Prostate gland (tissue), 2 donors: ENCODE results near the gene WDR4.

ENCODE experiments used
- CTCF ChIP-seq, 4 experiments: fragments of 200-600 bp in 2 of 4; fragments of 450-650 bp in 2 of 4; sonication (generic) in 2 of 4; IDR thresholded peaks; 1 replicate in 3 of 4; 2 replicates in 1 of 4; pipeline ENCODE4 v1.5.1; 2016 to 2019; ENCODE audit warnings: antibody characterized with exemption in 4 of 4, mild to moderate bottlenecking in 2 of 4, moderate library complexity in 2 of 4
- POLR2A ChIP-seq: fragments of 450-650 bp; IDR thresholded peaks from one replicate; pipeline ENCODE4 v1.6.1; 2016; ENCODE audit warnings: antibody characterized with exemption, mild to moderate bottlenecking
- POLR2AphosphoS5 ChIP-seq: sonication (generic); formaldehyde crosslinking; IDR thresholded peaks from one replicate; pipeline ENCODE4 v1.6.1; 2017; ENCODE audit warnings: antibody characterized with exemption

GRCh38 chr21:42847726-42848125 lies 31.6 kb downstream of the WDR4 start:
- TF ChIP-seq CTCF (IDR thresholded peaks at IDR 0.05): no peak
- TF ChIP-seq POLR2AphosphoS5: no peak
- TF ChIP-seq POLR2A: no peak
